ENCODE measurements around the gene DMC1.

DNA sequence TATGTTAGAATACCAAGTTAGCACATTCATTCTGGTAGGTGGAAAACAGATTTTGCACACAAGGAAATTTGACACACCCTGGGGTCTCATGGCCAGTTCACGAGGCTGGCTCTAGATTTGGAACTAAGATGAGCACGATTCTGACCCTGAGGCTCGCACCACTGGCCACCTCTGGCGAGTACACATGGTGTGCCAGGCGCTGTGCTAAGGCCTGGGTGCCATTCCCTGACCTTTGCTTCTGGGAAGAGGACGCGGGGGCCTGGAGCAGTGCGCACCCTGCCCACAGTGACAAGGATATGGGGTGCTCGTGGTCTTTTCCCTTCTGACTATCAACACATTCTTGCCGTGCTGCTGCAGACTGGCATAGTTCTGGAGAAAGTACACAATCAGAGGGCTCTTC is 29.5 kb upstream of the DMC1 start:
- TF ChIP-seq, protein P1, sequence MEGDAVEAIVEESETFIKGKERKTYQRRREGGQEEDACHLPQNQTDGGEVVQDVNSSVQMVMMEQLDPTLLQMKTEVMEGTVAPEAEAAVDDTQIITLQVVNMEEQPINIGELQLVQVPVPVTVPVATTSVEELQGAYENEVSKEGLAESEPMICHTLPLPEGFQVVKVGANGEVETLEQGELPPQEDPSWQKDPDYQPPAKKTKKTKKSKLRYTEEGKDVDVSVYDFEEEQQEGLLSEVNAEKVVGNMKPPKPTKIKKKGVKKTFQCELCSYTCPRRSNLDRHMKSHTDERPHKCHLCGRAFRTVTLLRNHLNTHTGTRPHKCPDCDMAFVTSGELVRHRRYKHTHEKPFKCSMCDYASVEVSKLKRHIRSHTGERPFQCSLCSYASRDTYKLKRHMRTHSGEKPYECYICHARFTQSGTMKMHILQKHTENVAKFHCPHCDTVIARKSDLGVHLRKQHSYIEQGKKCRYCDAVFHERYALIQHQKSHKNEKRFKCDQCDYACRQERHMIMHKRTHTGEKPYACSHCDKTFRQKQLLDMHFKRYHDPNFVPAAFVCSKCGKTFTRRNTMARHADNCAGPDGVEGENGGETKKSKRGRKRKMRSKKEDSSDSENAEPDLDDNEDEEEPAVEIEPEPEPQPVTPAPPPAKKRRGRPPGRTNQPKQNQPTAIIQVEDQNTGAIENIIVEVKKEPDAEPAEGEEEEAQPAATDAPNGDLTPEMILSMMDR (IDR thresholded peaks at IDR 0.05): no peak
- TF ChIP-seq POLR2A (IDR thresholded peaks at IDR 0.05): no peak
